Muscle layer of duodenum (tissue), 2 donors: ENCODE results near the gene KCNMA1.

Experiments
- H3K27ac ChIP-seq: one replicate; pipeline ENCODE4 v1.7.0; 2013; ENCODE audit warnings: mild to moderate bottlenecking, low read length
- H3K27me3 ChIP-seq: one replicate; pipeline ENCODE4 v1.7.0; 2013; ENCODE audit warnings: low read depth, mild to moderate bottlenecking, control low read depth, low read length
- H3K36me3 ChIP-seq, 2 donors: one replicate each; pipeline ENCODE4 v1.7.0; 2013; ENCODE audit warnings: low read length in 2 of 2, control low read depth in 1 of 2, mild to moderate bottlenecking in 1 of 2; ENCODE audit not compliant: insufficient read depth in 2 of 2, control insufficient read depth in 1 of 2
- H3K4me1 ChIP-seq, 2 donors: one replicate each; pipeline ENCODE4 v1.7.0; 2013; ENCODE audit warnings: low read length in 2 of 2, mild to moderate bottlenecking in 2 of 2, control low read depth in 1 of 2, moderate library complexity in 1 of 2; ENCODE audit not compliant: insufficient read depth in 2 of 2, control insufficient read depth in 1 of 2
- H3K4me3 ChIP-seq, 2 donors: one replicate each; pipeline ENCODE4 v1.7.0; 2013; ENCODE audit warnings: low read length in 2 of 2, low read depth in 1 of 2, mild to moderate bottlenecking in 1 of 2
- H3K9me3 ChIP-seq, 2 donors: one replicate each; pipeline ENCODE4 v1.7.0; 2013; ENCODE audit warnings: low read length in 2 of 2, control low read depth in 1 of 2, mild to moderate bottlenecking in 1 of 2; ENCODE audit not compliant: control insufficient read depth in 1 of 2
- donor health status: healthy.

Gene KCNMA1

DNA sequence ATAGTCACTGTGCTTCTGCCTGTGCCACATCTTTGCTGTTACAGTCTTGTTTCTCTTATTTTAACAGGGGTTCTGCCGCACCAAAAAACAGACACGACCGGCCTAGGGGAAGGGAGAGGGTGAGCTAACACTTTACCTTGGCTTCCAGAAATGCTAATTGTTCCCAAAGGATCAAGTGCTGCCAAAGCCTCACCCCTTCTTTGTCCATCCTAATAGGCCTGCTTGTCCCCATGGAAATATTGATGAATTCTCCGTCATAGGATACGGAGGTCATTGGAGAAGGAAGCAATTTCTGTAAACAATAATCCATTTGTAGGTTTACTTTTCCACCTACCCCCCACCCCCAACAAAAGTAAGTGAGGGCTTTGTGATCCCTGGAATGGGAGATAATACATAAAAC, 567.3 kb downstream of the KCNMA1 start:
- H3K27ac ChIP-seq, result no peak overlapping the region
- no peaks in the 10 kb centered on the region for H3K27me3 ChIP-seq
- H3K4me3 ChIP-seq, result no peak overlapping the region
- H3K36me3 ChIP-seq, result no peaks in the 10 kb centered on the region
- no peaks in the 10 kb centered on the region for H3K9me3 ChIP-seq
- peaks cover 9 to 20% of the 10 kb centered on the region in 2 donors for H3K4me1 ChIP-seq

DNA sequence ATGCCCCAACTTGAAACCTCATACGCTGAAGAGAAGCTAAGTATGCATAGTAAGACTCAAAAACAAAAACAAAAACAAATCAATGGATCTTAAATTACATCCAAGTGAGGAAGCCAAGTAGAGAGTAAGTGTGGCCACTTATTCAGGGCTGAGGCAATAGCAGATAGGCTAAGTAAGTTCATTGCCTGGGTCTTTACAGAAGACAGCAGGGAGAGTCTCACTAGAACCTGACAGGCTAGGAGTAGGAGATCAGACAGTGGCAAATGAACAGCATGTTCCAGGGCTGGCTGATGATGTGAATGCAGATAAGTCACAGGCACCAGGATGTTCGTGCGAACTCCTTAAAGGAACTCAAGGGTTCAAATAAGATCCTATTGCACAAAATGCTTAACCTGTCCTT, 568.6 kb downstream of the KCNMA1 start:
- H3K9me3 ChIP-seq, result no peaks in the 10 kb centered on the region
- no peak overlapping the region for H3K4me3 ChIP-seq
- no peak overlapping the region for H3K27ac ChIP-seq
- H3K27me3 ChIP-seq, result no peaks in the 10 kb centered on the region
- no peaks in the 10 kb centered on the region for H3K36me3 ChIP-seq
- peaks cover 9 to 15% of the 10 kb centered on the region in 2 donors for H3K4me1 ChIP-seq

DNA sequence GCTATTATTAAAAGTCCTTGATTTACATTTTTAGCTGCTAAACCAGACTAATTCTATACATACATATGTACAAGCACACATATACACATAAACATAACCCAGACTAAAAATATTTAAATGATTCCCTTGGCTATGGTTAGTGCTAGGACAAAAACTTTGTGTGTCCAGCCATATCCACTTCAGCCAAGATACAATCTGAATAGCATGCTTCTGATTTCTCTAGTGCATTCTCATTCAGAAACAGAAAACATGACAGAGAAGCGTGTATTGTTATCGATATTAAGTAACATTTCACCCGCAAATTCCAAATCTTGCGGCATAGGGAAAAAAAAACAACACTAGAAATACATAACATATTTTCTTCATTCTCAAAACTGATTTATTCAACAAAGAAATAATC, 569.3 kb downstream of the KCNMA1 start:
- H3K27me3 ChIP-seq, result no peaks in the 10 kb centered on the region
- no peak overlapping the region for H3K27ac ChIP-seq
- no peaks in the 10 kb centered on the region for H3K36me3 ChIP-seq
- no peaks in the 10 kb centered on the region for H3K9me3 ChIP-seq
- no peak overlapping the region for H3K4me3 ChIP-seq
- H3K4me1 ChIP-seq, result peaks cover 4 to 8% of the 10 kb centered on the region in 2 donors

DNA sequence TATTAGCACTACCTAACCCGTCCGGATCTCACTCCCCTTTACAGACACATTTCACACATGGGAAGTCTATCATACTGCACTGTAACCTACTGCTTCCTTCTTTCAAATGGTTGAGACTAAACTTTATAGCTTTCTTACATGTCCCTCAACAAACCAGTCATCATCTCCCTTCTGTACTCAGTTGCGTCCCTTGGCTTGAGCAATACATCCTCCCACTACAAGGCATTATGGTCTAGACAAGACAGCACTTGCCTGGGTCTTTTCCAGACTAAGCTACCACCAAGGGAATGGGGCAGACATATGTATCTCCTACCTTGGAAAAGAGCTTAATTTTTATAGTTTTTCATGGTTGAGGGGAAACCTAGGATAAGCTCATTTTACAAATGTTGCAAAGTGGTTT, 575.2 kb downstream of the KCNMA1 start:
- no peaks in the 10 kb centered on the region for H3K27me3 ChIP-seq

DNA sequence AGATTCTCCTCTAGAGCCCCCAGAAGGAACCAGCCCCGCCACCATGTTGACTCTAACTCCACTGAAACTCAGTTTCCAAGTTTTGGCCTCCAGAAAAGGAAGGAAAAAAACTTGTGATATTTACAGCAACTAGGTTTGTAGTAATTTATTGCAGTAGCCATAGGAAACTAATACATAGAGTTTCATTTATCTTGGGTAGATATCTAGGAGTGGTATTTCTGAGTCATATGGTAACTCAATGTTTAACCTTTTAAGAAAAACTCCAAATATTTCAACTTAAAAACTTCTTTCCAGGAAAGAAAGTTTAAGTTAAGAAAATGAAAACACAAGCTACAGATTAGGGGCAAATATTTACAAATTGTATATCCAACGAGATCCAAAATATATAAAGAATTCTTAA, 576.7 kb downstream of the KCNMA1 start:
- Histone ChIP-seq H3K4me3 (no peak overlapping the region), H3K9me3 (no peaks in the 10 kb centered on the region), H3K27ac (no peak overlapping the region), H3K36me3 (no peaks in the 10 kb centered on the region), H3K27me3 (no peaks in the 10 kb centered on the region), H3K4me1 (no peaks in the 10 kb centered on the region)

More for the DNA sequence above, 575.2 kb downstream of the KCNMA1 start:
- H3K36me3 ChIP-seq, result no peaks in the 10 kb centered on the region
- H3K4me1 ChIP-seq, result no peaks in the 10 kb centered on the region
- no peak overlapping the region for H3K4me3 ChIP-seq
- H3K9me3 ChIP-seq, result no peaks in the 10 kb centered on the region
- no peak overlapping the region for H3K27ac ChIP-seq

DNA sequence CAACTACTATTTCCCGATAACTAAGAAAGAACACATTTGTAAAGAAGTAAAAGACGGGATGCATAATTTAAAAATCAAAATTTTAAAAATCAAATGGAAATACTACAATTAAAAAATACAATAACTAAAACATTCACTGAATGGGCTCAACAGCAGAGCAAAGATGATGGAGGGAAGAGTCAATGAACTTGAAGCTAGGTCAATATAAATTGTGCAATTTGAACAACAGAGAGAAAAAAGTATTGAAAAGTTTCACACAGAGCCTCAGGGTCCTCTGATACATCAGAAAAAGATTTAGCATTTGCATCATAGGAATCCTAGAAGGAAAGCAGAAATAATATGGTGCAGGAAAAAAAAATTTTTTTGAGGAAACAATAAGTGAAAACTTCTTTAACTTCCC, 581.0 kb downstream of the KCNMA1 start:
- Histone ChIP-seq H3K27ac (no peak overlapping the region), H3K4me3 (no peak overlapping the region), H3K36me3 (no peaks in the 10 kb centered on the region), H3K4me1 (no peaks in the 10 kb centered on the region), H3K27me3 (no peaks in the 10 kb centered on the region), H3K9me3 (no peaks in the 10 kb centered on the region)

DNA sequence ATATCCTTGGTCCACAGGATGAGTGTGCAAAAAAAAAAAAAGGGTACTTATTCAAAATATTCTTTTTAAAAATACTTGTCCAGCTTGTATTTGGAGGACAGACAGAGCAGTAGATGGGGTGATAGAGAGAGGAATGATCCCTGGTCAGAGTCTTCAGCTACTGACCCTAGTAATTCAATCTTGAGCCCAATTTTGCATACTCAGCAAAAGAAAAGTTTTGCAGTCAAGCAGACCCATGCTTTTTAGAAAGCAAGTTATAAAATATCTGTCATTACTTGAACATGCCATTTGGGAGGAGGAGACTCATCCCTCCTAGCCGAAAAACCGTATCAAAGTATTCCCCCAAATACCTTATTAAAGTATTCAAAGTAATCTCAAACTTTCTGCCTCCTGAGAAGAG, 585.0 kb downstream of the KCNMA1 start:
- H3K27ac ChIP-seq, result no peak overlapping the region
- H3K27me3 ChIP-seq, result no peaks in the 10 kb centered on the region
- no peaks in the 10 kb centered on the region for H3K36me3 ChIP-seq
- no peaks in the 10 kb centered on the region for H3K4me1 ChIP-seq
- H3K9me3 ChIP-seq, result no peaks in the 10 kb centered on the region
- H3K4me3 ChIP-seq, result no peak overlapping the region

DNA sequence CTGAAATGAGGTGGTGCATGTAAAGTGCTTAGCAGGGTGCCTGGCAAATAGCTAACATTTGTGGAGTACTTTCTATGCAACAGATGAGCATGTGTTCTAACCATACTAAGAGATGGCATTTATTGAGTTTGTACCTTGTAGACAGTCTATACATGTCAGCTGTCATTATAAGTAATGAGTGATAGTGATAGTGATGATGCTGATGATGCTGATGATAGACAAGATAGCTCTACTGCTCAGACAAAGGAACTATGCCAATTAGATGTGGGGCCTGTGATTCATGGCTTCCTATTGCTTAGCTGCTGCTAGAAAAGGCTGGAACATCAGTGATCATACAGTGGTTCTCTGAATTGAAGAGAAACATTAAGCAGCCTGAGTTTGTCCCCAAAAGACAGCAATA, 585.8 kb downstream of the KCNMA1 start:
- H3K27me3 ChIP-seq, result no peaks in the 10 kb centered on the region
- H3K4me3 ChIP-seq, result no peak overlapping the region
- no peaks in the 10 kb centered on the region for H3K9me3 ChIP-seq
- no peaks in the 10 kb centered on the region for H3K4me1 ChIP-seq
- no peaks in the 10 kb centered on the region for H3K36me3 ChIP-seq
- H3K27ac ChIP-seq, result no peak overlapping the region

DNA sequence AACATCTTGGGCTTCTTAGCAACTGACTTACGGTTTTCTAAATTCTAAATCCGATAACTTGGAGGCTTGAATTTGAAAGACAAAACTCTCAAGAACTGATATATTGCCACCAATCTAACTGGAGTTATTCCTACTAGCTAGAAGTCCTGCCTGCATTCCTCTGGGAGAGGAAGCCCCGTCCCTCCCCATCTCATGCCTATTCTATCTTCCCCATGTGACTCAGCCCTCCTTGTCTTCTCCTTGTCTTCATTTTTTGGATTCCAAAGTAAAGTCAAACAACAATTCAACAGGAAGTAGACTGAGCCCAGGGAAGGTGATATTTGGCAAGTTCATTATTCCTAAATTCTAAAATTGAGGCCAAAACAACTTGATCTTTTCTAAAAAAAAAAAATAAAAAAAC, 587.7 kb downstream of the KCNMA1 start:
- no peak overlapping the region for H3K4me3 ChIP-seq
- no peaks in the 10 kb centered on the region for H3K9me3 ChIP-seq
- no peaks in the 10 kb centered on the region for H3K27me3 ChIP-seq
- no peaks in the 10 kb centered on the region for H3K36me3 ChIP-seq
- no peaks in the 10 kb centered on the region for H3K4me1 ChIP-seq
- no peak overlapping the region for H3K27ac ChIP-seq

DNA sequence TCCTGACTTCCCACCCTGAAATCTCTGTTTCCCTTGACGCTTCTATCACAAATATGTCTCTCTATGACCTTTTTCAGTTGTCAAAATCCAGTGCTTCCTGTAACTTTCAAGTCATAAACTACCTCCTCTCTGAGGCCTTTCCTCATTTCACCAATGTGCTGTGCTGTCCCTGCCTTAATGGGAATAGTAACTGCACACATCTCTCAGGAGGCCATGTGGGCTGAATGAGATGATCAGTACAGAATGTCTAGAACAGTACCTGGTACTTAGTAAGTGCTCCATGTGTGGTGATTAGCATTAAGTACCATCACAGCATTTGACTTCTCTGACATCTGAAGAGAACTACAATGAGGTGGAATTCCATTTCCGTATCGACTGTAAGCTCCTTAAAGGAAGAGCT, 588.5 kb downstream of the KCNMA1 start:
- H3K9me3 ChIP-seq, result no peaks in the 10 kb centered on the region
- H3K36me3 ChIP-seq, result no peaks in the 10 kb centered on the region
- H3K27me3 ChIP-seq, result no peaks in the 10 kb centered on the region
- H3K4me3 ChIP-seq, result no peak overlapping the region
- H3K4me1 ChIP-seq, result no peaks in the 10 kb centered on the region
- no peak overlapping the region for H3K27ac ChIP-seq

DNA sequence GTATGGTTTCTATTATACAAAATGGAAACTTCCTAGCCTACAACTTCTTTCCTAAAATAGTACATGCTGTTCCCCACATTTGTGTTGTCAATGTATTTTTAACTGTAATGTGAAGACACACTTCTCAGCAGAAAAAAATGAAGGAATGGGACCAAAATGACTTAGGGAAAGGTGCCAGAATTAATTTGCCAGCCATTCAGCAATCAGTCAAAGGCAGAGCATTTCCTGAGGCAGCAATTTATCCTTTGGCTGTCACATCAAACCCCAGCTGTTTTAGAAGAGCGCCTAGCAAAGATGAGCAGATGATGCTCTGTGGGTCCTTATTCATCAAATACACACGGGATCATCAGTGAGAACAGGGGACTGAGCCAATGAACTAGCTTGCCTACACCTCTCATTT, 592.5 kb downstream of the KCNMA1 start:
- no peaks in the 10 kb centered on the region for H3K36me3 ChIP-seq
- no peak overlapping the region for H3K4me3 ChIP-seq
- H3K9me3 ChIP-seq, result no peaks in the 10 kb centered on the region
- H3K27me3 ChIP-seq, result no peaks in the 10 kb centered on the region
- H3K27ac ChIP-seq, result no peak overlapping the region
- H3K4me1 ChIP-seq, result peaks cover 0 to 5% of the 10 kb centered on the region in 2 donors

DNA sequence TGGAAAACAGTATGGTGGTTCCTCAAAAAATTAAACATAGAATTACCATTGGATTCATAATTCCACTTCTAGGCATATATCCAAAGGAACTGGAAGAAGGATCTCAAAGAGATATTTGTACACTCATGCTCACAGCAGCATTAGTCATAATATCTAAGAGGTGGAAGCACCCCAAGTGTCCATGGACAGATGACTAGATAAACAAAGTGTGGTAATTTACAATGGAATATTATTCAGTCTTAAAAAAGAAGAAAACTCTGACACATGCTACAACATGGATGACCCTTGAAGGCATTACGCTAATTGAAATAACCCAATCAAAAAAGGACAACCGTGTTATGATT, 594.2 kb downstream of the KCNMA1 start:
- H3K27ac ChIP-seq, result no peak overlapping the region
- no peaks in the 10 kb centered on the region for H3K27me3 ChIP-seq
- H3K4me3 ChIP-seq, result no peak overlapping the region
- H3K36me3 ChIP-seq, result no peaks in the 10 kb centered on the region
- H3K9me3 ChIP-seq, result no peaks in the 10 kb centered on the region
- peaks cover 0 to 5% of the 10 kb centered on the region in 2 donors for H3K4me1 ChIP-seq
